Measurements from ENCODE around the gene STXBP5.

DNA sequence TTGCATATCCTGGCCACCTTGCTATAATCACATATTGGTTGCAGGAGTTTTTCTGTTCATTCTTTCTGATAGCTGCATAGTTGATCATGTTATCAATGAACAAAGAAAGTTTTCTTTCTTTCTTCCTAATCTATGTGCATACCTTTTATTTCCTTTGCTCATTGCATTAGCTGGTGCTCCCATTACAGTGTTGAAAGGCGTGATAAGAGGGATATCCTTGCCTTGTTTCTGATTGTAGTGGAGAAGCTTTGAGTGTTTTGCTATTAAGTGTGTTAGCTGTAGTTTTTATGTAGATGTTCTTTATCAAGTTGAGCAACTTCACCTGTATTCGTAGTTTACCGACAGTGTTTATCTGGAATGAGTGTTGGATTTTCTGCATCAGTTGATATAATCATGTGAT lies 14.6 kb downstream of the STXBP5 start:
- TF ChIP-seq, protein P1, sequence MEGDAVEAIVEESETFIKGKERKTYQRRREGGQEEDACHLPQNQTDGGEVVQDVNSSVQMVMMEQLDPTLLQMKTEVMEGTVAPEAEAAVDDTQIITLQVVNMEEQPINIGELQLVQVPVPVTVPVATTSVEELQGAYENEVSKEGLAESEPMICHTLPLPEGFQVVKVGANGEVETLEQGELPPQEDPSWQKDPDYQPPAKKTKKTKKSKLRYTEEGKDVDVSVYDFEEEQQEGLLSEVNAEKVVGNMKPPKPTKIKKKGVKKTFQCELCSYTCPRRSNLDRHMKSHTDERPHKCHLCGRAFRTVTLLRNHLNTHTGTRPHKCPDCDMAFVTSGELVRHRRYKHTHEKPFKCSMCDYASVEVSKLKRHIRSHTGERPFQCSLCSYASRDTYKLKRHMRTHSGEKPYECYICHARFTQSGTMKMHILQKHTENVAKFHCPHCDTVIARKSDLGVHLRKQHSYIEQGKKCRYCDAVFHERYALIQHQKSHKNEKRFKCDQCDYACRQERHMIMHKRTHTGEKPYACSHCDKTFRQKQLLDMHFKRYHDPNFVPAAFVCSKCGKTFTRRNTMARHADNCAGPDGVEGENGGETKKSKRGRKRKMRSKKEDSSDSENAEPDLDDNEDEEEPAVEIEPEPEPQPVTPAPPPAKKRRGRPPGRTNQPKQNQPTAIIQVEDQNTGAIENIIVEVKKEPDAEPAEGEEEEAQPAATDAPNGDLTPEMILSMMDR (optimal IDR thresholded peaks at IDR 0.05 in 1 of 3, IDR thresholded peaks at IDR 0.05 in 1 of 3, conservative IDR thresholded peaks at IDR 0.05 in 1 of 3; ENCODE audit: extremely low read depth in 1 of 3, insufficient read depth in 2 of 3, low read length in 3 of 3) = no peak
- TF ChIP-seq EZH2 (IDR thresholded peaks at IDR 0.05; ENCODE audit: low read length) = no peak
